PC-3 (cell line): ENCODE results near the gene LMO7.

Experiments
- CTCF ChIP-seq: fragments of 300-600 bp; sonication (generic); conservative IDR thresholded peaks from 2 replicates; pipeline ENCODE4 v1.5.1; 2017; ENCODE audit warnings: antibody characterized with exemption, low read depth, mild to moderate bottlenecking, low read length
- EZH2 ChIP-seq: fragments of 300-600 bp; sonication (generic); IDR thresholded peaks from one replicate; pipeline ENCODE4 v1.6.1; 2017; ENCODE audit warnings: antibody characterized with exemption, mild to moderate bottlenecking, low read length; ENCODE audit not compliant: unreplicated experiment

GRCh38 chr13:75870397-75870903, 234.3 kb downstream of the LMO7 start:
- TF ChIP-seq EZH2 (no peak), CTCF (peak; percentile 82)
